ENCODE data around the gene VPREB1. TPM values are rescaled to one million over a fixed set of nuclear protein-coding genes. Genes with fewer than 3 reads are reported as not detected.
"Not testable (repeated sequence)": the region's sequence is repeated elsewhere in the genome, so short reads cannot be mapped to it uniquely, and the experiment has no call there.

VPREB1 gene
- total RNA-seq, 1 experiment from 2014 or later: not detected

DNA sequence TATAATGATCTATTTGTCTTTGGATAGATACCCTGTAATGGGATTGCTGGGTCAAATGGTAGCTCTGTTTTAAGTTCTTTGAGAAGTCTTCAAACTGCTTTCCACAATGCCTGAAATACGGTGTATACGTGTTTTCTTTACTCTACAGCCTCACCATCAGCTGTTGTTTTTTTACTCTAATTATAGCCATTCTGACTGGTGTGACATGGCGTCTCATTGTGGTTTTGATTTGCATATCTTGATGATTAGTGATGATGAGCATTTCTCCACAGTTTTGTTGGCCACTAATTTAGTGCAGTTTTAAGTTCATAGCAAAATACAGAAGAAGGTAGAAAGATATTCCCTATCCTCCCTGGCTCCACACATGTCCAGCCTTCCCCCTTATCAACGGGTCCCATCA, 26.3 kb upstream of the VPREB1 start:
- ChIA-PET POLR2A (no interaction called here), CTCF (interaction anchor here (1.6 kb wide), 1 partner anchor 11 kb away, joined by 3 read pairs; no protein-coding TSS in a partner anchor)
- Mint-ChIP-seq H3K27ac (no peak overlapping the region), H3K27me3 (ENCODE audit: low read depth) (peaks cover 77% of the 10 kb centered on the region), H3K4me1 (no peaks in the 10 kb centered on the region), H3K36me3 (no peaks in the 10 kb centered on the region), H3K4me3 (no peak overlapping the region), H3K9me3 (no peaks in the 10 kb centered on the region)
- TF ChIP-seq SOX15 (CRISPR knock-in tag; IDR thresholded peaks at IDR 0.05) (no peak), ZNF423 (CRISPR knock-in tag; IDR thresholded peaks at IDR 0.05) (no peak), NR1H2 (CRISPR knock-in tag; IDR thresholded peaks at IDR 0.05) (no peak), NFYB (CRISPR knock-in tag; conservative IDR thresholded peaks at IDR 0.05; ENCODE audit: low read depth) (no peak), GABPB1 (CRISPR knock-in tag; IDR thresholded peaks at IDR 0.05) (no peak), NFATC4 (CRISPR knock-in tag; IDR thresholded peaks at IDR 0.05) (no peak), ZNF121 (CRISPR knock-in tag; IDR thresholded peaks at IDR 0.05) (no peak), FOXP1 (CRISPR knock-in tag; IDR thresholded peaks at IDR 0.05; ENCODE audit: borderline replicate concordance) (no peak), MYBL2 (CRISPR knock-in tag; IDR thresholded peaks at IDR 0.05) (no peak), TEAD1 (CRISPR knock-in tag; IDR thresholded peaks at IDR 0.05) (no peak), SP1 (CRISPR knock-in tag; conservative IDR thresholded peaks at IDR 0.05) (no peak)
- TF ChIP-seq, protein P1, sequence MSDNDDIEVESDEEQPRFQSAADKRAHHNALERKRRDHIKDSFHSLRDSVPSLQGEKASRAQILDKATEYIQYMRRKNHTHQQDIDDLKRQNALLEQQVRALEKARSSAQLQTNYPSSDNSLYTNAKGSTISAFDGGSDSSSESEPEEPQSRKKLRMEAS (CRISPR knock-in tag; IDR thresholded peaks at IDR 0.05): no peak
- TF ChIP-seq, protein P2, sequence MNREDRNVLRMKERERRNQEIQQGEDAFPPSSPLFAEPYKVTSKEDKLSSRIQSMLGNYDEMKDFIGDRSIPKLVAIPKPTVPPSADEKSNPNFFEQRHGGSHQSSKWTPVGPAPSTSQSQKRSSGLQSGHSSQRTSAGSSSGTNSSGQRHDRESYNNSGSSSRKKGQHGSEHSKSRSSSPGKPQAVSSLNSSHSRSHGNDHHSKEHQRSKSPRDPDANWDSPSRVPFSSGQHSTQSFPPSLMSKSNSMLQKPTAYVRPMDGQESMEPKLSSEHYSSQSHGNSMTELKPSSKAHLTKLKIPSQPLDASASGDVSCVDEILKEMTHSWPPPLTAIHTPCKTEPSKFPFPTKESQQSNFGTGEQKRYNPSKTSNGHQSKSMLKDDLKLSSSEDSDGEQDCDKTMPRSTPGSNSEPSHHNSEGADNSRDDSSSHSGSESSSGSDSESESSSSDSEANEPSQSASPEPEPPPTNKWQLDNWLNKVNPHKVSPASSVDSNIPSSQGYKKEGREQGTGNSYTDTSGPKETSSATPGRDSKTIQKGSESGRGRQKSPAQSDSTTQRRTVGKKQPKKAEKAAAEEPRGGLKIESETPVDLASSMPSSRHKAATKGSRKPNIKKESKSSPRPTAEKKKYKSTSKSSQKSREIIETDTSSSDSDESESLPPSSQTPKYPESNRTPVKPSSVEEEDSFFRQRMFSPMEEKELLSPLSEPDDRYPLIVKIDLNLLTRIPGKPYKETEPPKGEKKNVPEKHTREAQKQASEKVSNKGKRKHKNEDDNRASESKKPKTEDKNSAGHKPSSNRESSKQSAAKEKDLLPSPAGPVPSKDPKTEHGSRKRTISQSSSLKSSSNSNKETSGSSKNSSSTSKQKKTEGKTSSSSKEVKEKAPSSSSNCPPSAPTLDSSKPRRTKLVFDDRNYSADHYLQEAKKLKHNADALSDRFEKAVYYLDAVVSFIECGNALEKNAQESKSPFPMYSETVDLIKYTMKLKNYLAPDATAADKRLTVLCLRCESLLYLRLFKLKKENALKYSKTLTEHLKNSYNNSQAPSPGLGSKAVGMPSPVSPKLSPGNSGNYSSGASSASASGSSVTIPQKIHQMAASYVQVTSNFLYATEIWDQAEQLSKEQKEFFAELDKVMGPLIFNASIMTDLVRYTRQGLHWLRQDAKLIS (CRISPR knock-in tag; IDR thresholded peaks at IDR 0.05; ENCODE audit: borderline replicate concordance): no peak
- TF ChIP-seq, protein P3, sequence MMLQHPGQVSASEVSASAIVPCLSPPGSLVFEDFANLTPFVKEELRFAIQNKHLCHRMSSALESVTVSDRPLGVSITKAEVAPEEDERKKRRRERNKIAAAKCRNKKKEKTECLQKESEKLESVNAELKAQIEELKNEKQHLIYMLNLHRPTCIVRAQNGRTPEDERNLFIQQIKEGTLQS (CRISPR knock-in tag; conservative IDR thresholded peaks at IDR 0.05): no peak
- TF ChIP-seq, protein P4, sequence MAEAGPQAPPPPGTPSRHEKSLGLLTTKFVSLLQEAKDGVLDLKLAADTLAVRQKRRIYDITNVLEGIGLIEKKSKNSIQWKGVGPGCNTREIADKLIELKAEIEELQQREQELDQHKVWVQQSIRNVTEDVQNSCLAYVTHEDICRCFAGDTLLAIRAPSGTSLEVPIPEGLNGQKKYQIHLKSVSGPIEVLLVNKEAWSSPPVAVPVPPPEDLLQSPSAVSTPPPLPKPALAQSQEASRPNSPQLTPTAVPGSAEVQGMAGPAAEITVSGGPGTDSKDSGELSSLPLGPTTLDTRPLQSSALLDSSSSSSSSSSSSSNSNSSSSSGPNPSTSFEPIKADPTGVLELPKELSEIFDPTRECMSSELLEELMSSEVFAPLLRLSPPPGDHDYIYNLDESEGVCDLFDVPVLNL (CRISPR knock-in tag; IDR thresholded peaks at IDR 0.05; ENCODE audit: borderline replicate concordance, low read depth): no peak
- DNase-seq (ENCODE audit: low spot score) (no peak), ATAC-seq (no peak)

DNA sequence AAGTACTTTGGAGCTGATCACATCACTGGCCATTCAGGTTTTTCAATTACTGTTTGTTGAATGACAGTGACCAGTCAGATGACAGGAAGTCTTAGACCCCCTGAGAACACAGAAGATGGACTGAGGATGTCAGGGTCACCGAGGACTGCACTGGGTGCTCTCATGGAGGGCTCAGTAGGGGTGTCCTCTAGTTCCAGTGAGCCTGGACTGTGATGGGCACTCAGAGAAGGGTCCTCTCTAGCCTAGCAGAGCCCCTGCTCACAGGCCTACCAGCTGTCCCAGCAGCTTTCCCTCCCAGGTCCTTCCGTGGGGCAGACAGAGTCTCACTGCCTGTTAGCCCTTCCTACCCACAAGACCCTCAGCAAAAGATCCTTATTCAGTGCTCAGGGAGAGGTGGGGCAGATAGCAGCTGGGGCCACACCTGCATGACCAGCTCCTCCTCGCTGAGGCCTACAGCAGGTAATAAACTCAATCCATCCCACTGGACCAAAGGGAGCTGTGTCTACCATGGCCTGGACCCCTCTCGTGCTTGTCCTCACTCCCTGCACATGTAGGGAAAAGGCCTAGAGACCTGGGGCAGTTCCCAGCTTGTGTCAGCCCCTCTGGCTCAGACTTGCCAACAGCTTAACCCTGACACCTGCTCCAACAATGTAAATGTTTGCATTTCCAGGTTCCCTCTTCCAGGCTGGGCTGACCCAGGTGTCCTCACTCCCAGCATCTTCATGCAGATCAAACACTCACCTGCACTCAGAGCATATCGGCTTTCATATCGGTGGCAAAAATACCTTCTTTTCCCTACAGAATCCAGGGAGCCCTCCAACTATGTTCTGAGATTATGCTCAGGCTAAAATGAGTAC, 25.2 kb upstream of the VPREB1 start:
- Mint-ChIP-seq H3K4me1 (no peaks in the 10 kb centered on the region), H3K4me3 (no peak overlapping the region), H3K27ac (no peak overlapping the region), H3K36me3 (no peaks in the 10 kb centered on the region), H3K9me3 (no peaks in the 10 kb centered on the region), H3K27me3 (ENCODE audit: low read depth) (peaks cover 74% of the 10 kb centered on the region)
- ATAC-seq (no peak), DNase-seq (ENCODE audit: low spot score) (no peak)
- ChIA-PET POLR2A (no interaction called here), CTCF (interaction anchor here (1.1 to 1.6 kb wide), 2 partner anchors 12 to 24 kb away, joined by 3 read pairs; no protein-coding TSS in a partner anchor)
- TF ChIP-seq TEAD4 (CRISPR knock-in tag; IDR thresholded peaks at IDR 0.05): no peak
- TF ChIP-seq TP53 (CRISPR knock-in tag; IDR thresholded peaks at IDR 0.05): no peak
- TF ChIP-seq NFYB (CRISPR knock-in tag; conservative IDR thresholded peaks at IDR 0.05; ENCODE audit: low read depth): no peak
- no peak for TF ChIP-seq ZNF423 (CRISPR knock-in tag; IDR thresholded peaks at IDR 0.05)
- no peak for TF ChIP-seq TCF7 (CRISPR knock-in tag; IDR thresholded peaks at IDR 0.05; ENCODE audit: low read depth)
- TF ChIP-seq ESRRA (CRISPR knock-in tag; IDR thresholded peaks at IDR 0.05; ENCODE audit: borderline replicate concordance): no peak

DNA sequence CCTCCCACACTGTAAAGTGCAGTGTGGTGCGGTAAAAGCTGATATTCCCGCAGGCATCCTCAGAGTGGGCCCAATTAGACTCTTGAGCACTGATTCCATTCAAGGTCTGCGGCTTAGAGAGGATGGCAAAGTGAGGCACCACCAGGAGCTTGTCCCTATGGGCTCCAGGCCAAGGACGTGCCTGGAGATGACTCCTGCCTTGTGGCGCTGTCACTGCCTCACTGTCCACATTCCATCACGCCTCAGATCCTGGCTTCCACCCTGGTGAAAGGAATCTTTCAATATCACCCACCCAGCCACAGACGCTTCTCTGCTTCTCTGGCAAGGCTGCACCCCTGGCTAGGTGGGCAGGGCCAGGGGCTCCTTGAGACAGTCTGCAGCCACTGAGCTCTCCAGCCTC, 23.5 kb upstream of the VPREB1 start:
- DNase-seq (ENCODE audit: low spot score); H3K36me3 Mint-ChIP-seq; H3K9me3 Mint-ChIP-seq; H3K27ac Mint-ChIP-seq; ATAC-seq; POLR2A ChIA-PET; CTCF ChIA-PET; H3K4me3 Mint-ChIP-seq; H3K4me1 Mint-ChIP-seq: not testable (repeated sequence)
- H3K27me3 Mint-ChIP-seq (ENCODE audit: low read depth): peaks cover 74% of the 10 kb centered on the region

Measured in WTC11 (cell line).